Right lung (tissue), 5 donors: ENCODE data around the gene GOLGA5. TPM values are rescaled to one million over a fixed set of nuclear protein-coding genes. Genes with fewer than 3 reads are reported as not detected.

Experiments
- DNase-seq, 2 donors: peaks; one replicate each; pipeline ENCODE4 v3.0.0-alpha.2; 2013
- polyA plus RNA-seq, 5 donors: library from polyadenylated mRNA; unstranded; fragments of 120-200 nt; gene quantifications; one replicate each; pipeline versions ENCODE4 v1.2.1 to v1.2.3, GENCODE V29; 2013; ENCODE audit warnings: inconsistent platforms in 1 of 5, low replicate concordance in 1 of 5; ENCODE audit not compliant: insufficient read length in 5 of 5, insufficient read depth in 1 of 5

The GOLGA5 gene
- polyA plus RNA-seq, 5 donors: 35.6 to 44.9 (median 37.8) TPM

- DNase-seq: no peak
Observed at GRCh38 chr14:92874962-92875661, 81.0 kb downstream of the GOLGA5 start.

GRCh38 chr14:92877757-92878431 is 83.8 kb downstream of the GOLGA5 start:
- peak; percentile 15 to 21 for DNase-seq

DNA sequence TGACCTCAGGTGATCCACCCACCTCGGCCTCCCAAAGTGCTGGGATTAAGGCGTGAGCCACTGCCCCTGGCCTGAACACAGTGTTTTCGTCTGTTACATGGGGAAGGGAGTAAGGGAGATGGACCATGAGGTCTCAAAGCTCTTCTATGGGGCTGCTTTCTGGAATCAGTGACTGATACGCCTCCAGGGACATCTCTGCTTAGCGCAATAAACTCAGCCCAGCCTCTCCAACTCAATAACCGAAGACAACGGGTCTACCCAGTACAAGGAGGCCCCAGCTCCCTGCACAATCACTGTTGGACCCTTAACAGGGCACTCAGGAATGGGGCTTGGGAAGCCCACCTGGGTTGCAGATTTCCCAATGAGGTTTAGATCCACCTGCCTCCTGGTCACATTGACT is 86.2 kb downstream of the GOLGA5 start:
- no peak for DNase-seq

GRCh38 chr14:92880851-92881250 is 86.7 kb downstream of the GOLGA5 start:
- no peak for DNase-seq

- DNase-seq: no peak
Observed at GRCh38 chr14:92883066-92883465, 89.0 kb downstream of the GOLGA5 start.

DNA sequence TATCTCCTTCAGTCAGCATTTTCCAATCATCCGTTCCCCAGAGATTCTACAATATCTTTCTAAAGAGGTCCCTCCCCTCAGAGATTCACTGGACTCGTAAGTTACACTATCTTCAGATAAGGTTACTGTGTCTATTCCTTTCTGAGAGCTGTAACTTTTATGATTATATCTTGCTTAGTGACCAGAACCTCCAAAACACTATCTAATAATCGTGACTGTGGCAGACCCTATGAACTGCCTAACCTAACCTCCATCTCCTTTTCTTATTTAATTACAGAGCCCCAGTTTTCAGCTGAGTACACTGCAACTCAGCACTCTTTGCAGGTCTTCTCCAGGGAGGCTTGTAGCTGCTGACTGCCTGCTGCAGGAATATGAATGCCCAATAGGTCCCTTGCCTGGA is 90.3 kb downstream of the GOLGA5 start:
- no peak for DNase-seq

DNA sequence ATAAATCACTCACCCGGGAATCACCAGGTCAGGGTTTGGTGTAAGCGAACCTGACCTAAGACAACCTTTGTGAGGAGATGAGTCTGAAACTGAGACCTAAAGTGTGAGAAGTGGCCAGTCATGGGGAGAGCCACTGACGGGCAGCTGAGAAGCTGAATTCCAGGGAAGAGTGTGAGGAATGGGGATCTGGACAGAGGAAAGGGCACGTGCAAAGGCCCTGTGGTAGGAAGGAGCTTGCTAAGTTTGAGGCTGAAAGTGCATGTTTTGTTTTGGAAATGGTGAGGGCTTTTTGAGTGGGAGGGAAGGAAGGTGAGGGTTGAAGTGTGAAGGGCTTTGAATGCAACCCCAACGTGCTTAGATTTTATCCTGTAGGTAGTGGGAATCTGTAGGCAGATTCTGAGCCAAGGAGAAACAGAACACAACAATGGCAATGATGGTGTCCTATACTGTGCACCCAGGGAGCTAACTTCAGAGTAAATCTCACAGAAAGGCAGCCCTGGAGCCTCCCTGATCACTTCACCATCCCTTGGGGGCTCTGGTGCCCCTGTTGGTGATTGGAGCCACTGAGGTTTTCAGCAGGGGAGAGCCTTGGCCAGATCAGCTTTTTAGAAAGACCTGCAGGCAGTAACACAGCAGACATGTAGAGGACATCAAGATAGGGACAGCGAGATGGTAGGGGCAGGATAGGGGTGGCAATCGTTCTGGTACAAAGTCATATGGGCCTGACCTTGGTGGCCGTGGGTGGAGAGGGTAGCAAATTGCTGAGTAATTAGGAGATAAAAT is 91.4 kb downstream of the GOLGA5 start:
- DNase-seq: no peak

GRCh38 chr14:92886337-92886736 is 92.2 kb downstream of the GOLGA5 start:
- DNase-seq: no peak

GRCh38 chr14:92887157-92887556 is 93.1 kb downstream of the GOLGA5 start:
- DNase-seq: no peak

DNA sequence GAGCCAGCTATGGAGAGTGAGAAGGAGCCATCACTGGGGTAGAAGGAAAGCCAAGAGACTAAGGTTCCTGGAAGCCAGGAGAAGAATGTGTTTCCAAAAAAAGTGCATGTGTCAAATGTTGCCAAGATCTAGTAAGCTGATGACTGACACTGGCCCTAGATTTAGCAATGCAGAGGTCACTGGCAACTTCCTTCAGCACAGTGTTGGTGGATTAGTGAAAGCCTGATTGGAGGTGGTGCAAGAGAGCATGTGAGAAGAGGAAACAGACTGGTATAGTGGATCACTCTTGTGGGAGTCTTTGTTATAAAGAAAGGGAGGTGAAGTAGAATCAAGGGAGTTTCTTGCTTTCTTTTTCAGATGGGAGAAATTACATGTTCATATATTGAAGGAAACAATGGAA is 94.8 kb downstream of the GOLGA5 start:
- DNase-seq: no peak

Other genes with a start within 250 kb of the GOLGA5 start
- 100 to 1,000 TPM in 1 of 5 donors, 10 to 100 TPM in 4; 83.8 to 106 (median 91.0) TPM for gene LGMN, start 45.7 kb upstream of the GOLGA5 start, polyA plus RNA-seq
- 1 to 10 TPM; 2.1 to 3.4 (median 2.4) TPM for gene CHGA, start 128.8 kb downstream of the GOLGA5 start, polyA plus RNA-seq